Glutamatergic neuron (in vitro differentiated cells): ENCODE results near the gene TSHZ3. TPM values are rescaled to one million over a fixed set of nuclear protein-coding genes. Genes with fewer than 3 reads are reported as not detected.

Experiments used
- DNase-seq: peaks from one replicate; pipeline ENCODE4 v3.0.0; 2022
- H3K27ac Mint-ChIP-seq: one replicate; pipeline ENCODE4 v1.8.0; 2020; ENCODE audit warnings: mild to moderate bottlenecking, mixed read lengths, inconsistent platforms; ENCODE audit not compliant: unreplicated experiment
- H3K27me3 Mint-ChIP-seq: one replicate; pipeline ENCODE4 v1.8.0; 2020; ENCODE audit warnings: mild to moderate bottlenecking, moderate library complexity, mixed read lengths, inconsistent platforms; ENCODE audit not compliant: unreplicated experiment
- H3K36me3 Mint-ChIP-seq: one replicate; pipeline ENCODE4 v1.8.0; 2020; ENCODE audit warnings: mild to moderate bottlenecking, mixed read lengths, inconsistent platforms; ENCODE audit not compliant: unreplicated experiment
- H3K4me1 Mint-ChIP-seq: one replicate; pipeline ENCODE4 v1.8.0; 2020; ENCODE audit warnings: mild to moderate bottlenecking, low read depth, mixed read lengths, inconsistent platforms; ENCODE audit not compliant: unreplicated experiment
- H3K4me3 Mint-ChIP-seq: one replicate; pipeline ENCODE4 v1.8.0; 2020; ENCODE audit warnings: mild to moderate bottlenecking, mixed read lengths, inconsistent platforms; ENCODE audit not compliant: unreplicated experiment
- H3K9me3 Mint-ChIP-seq: one replicate; pipeline ENCODE4 v1.8.0; 2020; ENCODE audit warnings: mild to moderate bottlenecking, moderate library complexity, mixed read lengths, inconsistent platforms; ENCODE audit not compliant: unreplicated experiment
- total RNA-seq: library from RNA; stranded (reverse); fragmentation: NEBNext Ultra II Directional; extraction: Animal tissue kit (Norgen Biotek cat#: 25700); gene quantifications from one replicate; pipeline ENCODE4 v1.2.1, GENCODE V29; 2021; ENCODE audit not compliant: unreplicated experiment
- TF ChIP-seq, protein P1 (sequence below): fragments of 200-600 bp; sonication (generic); IDR thresholded peaks from one replicate; pipeline ENCODE4 v1.5.0; 2021; ENCODE audit not compliant: partially characterized antibody, unreplicated experiment

The TSHZ3 gene
- total RNA-seq, 1 donor from 2014 or later: 7.4 TPM

DNA sequence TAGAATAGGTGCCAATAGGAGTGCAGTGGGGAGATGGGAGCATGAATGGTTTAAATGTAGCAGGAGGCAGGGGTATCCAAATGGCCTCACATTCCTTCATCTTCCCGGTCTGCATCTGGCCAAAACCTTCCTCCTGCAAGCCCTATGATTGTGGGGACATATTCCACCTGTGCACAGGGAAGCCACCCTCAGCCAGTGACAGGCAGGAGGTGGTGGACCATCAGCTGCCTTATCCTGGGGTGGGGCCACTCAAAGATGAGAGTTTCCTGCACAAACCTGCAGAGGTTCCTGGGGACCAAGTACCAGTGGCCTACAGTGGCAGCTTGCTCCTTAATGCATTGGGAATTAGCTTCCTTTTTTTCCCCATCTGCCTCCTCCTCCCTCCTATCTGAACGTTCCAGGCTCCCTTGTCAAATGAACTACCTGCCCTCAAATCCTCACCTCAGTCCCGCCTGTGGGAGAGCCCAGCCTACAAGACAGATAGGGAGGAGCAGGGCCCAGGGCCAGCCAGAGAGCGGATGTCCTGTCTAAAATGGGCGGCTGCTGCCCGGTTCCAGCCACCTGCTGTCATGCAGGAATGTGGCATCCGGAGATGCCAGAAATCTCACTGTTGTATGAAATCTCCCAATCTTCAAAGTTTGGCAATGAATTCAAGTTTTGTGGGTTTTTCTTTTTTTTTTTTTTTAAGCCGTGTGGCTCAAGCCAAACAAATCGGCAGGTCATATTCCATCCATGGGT is 85.0 kb downstream of the TSHZ3 start:
- no peak for DNase-seq
- peaks cover 6% of the 10 kb centered on the region for H3K9me3 Mint-ChIP-seq
- TF ChIP-seq, protein P1, sequence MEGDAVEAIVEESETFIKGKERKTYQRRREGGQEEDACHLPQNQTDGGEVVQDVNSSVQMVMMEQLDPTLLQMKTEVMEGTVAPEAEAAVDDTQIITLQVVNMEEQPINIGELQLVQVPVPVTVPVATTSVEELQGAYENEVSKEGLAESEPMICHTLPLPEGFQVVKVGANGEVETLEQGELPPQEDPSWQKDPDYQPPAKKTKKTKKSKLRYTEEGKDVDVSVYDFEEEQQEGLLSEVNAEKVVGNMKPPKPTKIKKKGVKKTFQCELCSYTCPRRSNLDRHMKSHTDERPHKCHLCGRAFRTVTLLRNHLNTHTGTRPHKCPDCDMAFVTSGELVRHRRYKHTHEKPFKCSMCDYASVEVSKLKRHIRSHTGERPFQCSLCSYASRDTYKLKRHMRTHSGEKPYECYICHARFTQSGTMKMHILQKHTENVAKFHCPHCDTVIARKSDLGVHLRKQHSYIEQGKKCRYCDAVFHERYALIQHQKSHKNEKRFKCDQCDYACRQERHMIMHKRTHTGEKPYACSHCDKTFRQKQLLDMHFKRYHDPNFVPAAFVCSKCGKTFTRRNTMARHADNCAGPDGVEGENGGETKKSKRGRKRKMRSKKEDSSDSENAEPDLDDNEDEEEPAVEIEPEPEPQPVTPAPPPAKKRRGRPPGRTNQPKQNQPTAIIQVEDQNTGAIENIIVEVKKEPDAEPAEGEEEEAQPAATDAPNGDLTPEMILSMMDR: no peak
- no peaks in the 10 kb centered on the region for H3K27me3 Mint-ChIP-seq
- no peaks in the 10 kb centered on the region for H3K4me1 Mint-ChIP-seq
- H3K27ac Mint-ChIP-seq: no peak overlapping the region
- H3K36me3 Mint-ChIP-seq: peaks cover 8% of the 10 kb centered on the region
- H3K4me3 Mint-ChIP-seq: no peak overlapping the region

- DNase-seq: no peak
- peaks cover 8% of the 10 kb centered on the region for H3K36me3 Mint-ChIP-seq
- peaks cover 5% of the 10 kb centered on the region for H3K4me1 Mint-ChIP-seq
- H3K4me3 Mint-ChIP-seq: no peak overlapping the region
- TF ChIP-seq, protein P1: no peak
- H3K9me3 Mint-ChIP-seq: peaks cover 10% of the 10 kb centered on the region
- no peak overlapping the region for H3K27ac Mint-ChIP-seq
- H3K27me3 Mint-ChIP-seq: peaks cover 2% of the 10 kb centered on the region
Measured at GRCh38 chr19:31263328-31263727, 85.9 kb downstream of the TSHZ3 start.

GRCh38 chr19:31262725-31263191 is 86.5 kb downstream of the TSHZ3 start:
- no peak for DNase-seq
- TF ChIP-seq, protein P1: no peak
- peaks cover 8% of the 10 kb centered on the region for H3K36me3 Mint-ChIP-seq
- peaks cover 2% of the 10 kb centered on the region for H3K27me3 Mint-ChIP-seq
- H3K27ac Mint-ChIP-seq: no peak overlapping the region
- no peak overlapping the region for H3K4me3 Mint-ChIP-seq
- peaks cover 7% of the 10 kb centered on the region for H3K4me1 Mint-ChIP-seq
- peaks cover 12% of the 10 kb centered on the region for H3K9me3 Mint-ChIP-seq

DNA sequence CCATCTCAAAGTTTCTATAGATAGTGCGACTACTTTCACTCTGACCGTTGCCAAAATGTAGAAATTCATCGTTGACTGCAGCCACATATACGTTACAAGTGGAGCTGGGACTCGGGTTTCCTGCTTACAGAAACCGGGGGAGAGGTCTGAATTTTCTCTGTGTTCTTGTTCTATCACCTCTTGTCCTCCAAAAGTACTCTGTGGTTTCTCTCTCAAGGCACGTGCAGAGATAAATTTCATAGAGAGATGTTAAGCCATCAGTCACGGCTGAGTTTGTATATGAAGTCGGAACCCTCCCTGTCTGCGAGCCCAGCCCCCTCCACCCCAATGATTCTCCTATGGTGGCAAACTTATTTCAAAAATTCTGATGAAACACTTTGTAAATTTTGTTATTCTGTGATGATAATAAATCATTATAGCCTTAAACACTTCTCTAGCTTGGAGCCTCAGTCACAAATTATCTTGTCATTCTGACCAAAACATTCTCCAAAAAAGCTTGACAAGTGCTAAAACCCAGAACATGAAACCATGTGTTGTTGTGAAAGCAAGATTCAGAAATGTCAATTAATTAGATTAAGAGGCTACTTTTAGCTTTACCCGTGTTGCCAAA is 87.5 kb downstream of the TSHZ3 start:
- H3K27me3 Mint-ChIP-seq: peaks cover 2% of the 10 kb centered on the region
- no peak overlapping the region for H3K4me3 Mint-ChIP-seq
- H3K9me3 Mint-ChIP-seq: peaks cover 7% of the 10 kb centered on the region
- DNase-seq: no peak
- peaks cover 12% of the 10 kb centered on the region for H3K4me1 Mint-ChIP-seq
- TF ChIP-seq, protein P1: no peak
- peaks cover 5% of the 10 kb centered on the region for H3K36me3 Mint-ChIP-seq
- no peak overlapping the region for H3K27ac Mint-ChIP-seq

GRCh38 chr19:31261019-31261602 is 88.1 kb downstream of the TSHZ3 start:
- Mint-ChIP-seq H3K4me1 (peaks cover 18% of the 10 kb centered on the region), H3K27ac (no peak overlapping the region), H3K4me3 (no peak overlapping the region)

More at GRCh38 chr19:31261019-31261602, 88.1 kb downstream of the TSHZ3 start:
- TF ChIP-seq, protein P1: no peak
- peaks cover 4% of the 10 kb centered on the region for H3K27me3 Mint-ChIP-seq
- H3K9me3 Mint-ChIP-seq: peaks cover 10% of the 10 kb centered on the region
- no peaks in the 10 kb centered on the region for H3K36me3 Mint-ChIP-seq
- DNase-seq: no peak
